ENCODE measurements around the gene PNPLA6.

DNA sequence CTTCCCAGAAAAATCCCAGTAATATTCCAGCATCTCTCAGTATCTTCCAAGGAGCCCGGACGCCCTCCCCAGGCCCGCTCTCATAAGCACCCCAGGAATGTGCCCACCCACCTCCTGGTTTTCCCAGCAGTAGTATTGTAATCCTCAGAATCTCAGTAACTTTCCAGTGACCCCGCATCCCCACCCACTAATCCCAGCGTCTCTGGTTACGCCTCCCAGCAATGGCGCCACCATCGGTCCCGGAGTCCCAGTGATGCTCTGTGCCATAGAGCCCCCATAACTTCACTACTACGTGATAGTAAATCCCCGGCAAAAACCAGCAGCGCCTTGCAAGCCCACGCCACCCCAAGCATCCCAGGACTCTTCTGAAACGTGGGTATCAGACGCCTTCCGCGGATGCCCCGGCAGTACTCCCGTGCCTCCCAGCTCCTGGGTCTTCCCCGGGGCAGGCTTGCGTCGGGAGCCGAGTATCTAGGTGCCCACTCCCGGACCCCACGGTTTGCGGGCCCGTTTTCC is 928 bp upstream of the PNPLA6 start:
- TF ChIP-seq, protein P1, sequence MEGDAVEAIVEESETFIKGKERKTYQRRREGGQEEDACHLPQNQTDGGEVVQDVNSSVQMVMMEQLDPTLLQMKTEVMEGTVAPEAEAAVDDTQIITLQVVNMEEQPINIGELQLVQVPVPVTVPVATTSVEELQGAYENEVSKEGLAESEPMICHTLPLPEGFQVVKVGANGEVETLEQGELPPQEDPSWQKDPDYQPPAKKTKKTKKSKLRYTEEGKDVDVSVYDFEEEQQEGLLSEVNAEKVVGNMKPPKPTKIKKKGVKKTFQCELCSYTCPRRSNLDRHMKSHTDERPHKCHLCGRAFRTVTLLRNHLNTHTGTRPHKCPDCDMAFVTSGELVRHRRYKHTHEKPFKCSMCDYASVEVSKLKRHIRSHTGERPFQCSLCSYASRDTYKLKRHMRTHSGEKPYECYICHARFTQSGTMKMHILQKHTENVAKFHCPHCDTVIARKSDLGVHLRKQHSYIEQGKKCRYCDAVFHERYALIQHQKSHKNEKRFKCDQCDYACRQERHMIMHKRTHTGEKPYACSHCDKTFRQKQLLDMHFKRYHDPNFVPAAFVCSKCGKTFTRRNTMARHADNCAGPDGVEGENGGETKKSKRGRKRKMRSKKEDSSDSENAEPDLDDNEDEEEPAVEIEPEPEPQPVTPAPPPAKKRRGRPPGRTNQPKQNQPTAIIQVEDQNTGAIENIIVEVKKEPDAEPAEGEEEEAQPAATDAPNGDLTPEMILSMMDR (conservative IDR thresholded peaks at IDR 0.05) = no peak
- TF ChIP-seq EZH2 (IDR thresholded peaks at IDR 0.05; ENCODE audit: low read depth) = no peak

Data from PC-9 (cell line).